Right ventricle myocardium inferior (tissue), 1 donor: ENCODE data around the gene ATF5. TPM values are rescaled to one million over a fixed set of nuclear protein-coding genes. Genes with fewer than 3 reads are reported as not detected.
"Not testable (repeated sequence)": the region's sequence is repeated elsewhere in the genome, so short reads cannot be mapped to it uniquely, and the experiment has no call there.

Experiments
- ATAC-seq: fragments of 200-7000 bp; cut with Tn5 transposase; one replicate; pipeline ENCODE4 v1.9.1; 2020; ENCODE audit warnings: mild to moderate bottlenecking, moderate library complexity
- DNase-seq: peaks from one replicate; pipeline ENCODE4 v3.0.0; 2021; ENCODE audit errors: missing footprints
- intact Hi-C: fragments of 100-400 bp; cut with DNase I; formaldehyde crosslinking; loops from one replicate; pipeline ENCODE4 v1.11.0; 2022
- microRNA-seq: library from miRNA; unstranded; fragments of <30 nt; microRNA quantifications from one replicate; pipeline ENCODE4 v1.2.0, GENCODE V29; 2020
- total RNA-seq: library from RNA; stranded (reverse); fragmentation: NEBNext Ultra II Directional; extraction: Animal tissue kit (Norgen Biotek cat#: 25700); gene quantifications from one replicate; pipeline ENCODE4 v1.2.1, GENCODE V29; 2021
- donor health status: DM: no; HTN: yes; CAD: no; lungs with severe emphysema.

ATF5 gene
- total RNA-seq, 1 donor from 2014 or later, result 10.4 TPM

- ATAC-seq, intact Hi-C loops: not testable (repeated sequence)
- peak; percentile 31 for DNase-seq
These were observed 29.6 kb downstream of the ATF5 start for GRCh38 chr19:49958596-49958995.

- DNase-seq, intact Hi-C loops, ATAC-seq: not testable (repeated sequence)
These were observed 30.9 kb downstream of the ATF5 start for GRCh38 chr19:49959892-49960291.

- ATAC-seq, result peak; percentile 63
- intact Hi-C loops, result not testable (repeated sequence)
- peak; percentile 50 for DNase-seq
These were observed 32.0 kb downstream of the ATF5 start, which contains the start of gene SIGLEC11 for GRCh38 chr19:49960980-49961379. SIGLEC11 (minus strand) TSS chr19:49961172; CDS start chr19:49961081, 91 bp downstream.

GRCh38 chr19:49968279-49968922, 39.4 kb downstream of the ATF5 start:
- ATAC-seq, result no peak
- DNase-seq, result peak; percentile 70
- intact Hi-C loops, result no loop called here

GRCh38 chr19:49969355-49969754, 40.4 kb downstream of the ATF5 start:
- intact Hi-C loops, result not testable (repeated sequence)
- DNase-seq (peak; percentile 21), ATAC-seq (peak; percentile 61)

GRCh38 chr19:49971991-49972411, 43.0 kb downstream of the ATF5 start:
- ATAC-seq (no peak), DNase-seq (peak; percentile 52)
- intact Hi-C loops, result no loop called here

- ATAC-seq (no peak), DNase-seq (peak; percentile 52)
- intact Hi-C loops, result no loop called here
These were observed 43.8 kb downstream of the ATF5 start for GRCh38 chr19:49972841-49973240.

GRCh38 chr19:49973987-49974386, 45.0 kb downstream of the ATF5 start:
- ATAC-seq (peak; percentile 55), DNase-seq (peak; percentile 77)
- intact Hi-C loops, result no loop called here

GRCh38 chr19:49975051-49975450, 46.0 kb downstream of the ATF5 start:
- DNase-seq (peak; percentile 16), ATAC-seq (no peak)
- intact Hi-C loops, result no loop called here

- ATAC-seq (no peak), DNase-seq (peak; percentile 50)
- intact Hi-C loops, result no loop called here
These were observed 47.5 kb downstream of the ATF5 start for GRCh38 chr19:49976496-49976895.

GRCh38 chr19:49977076-49977475, 48.1 kb downstream of the ATF5 start:
- ATAC-seq (no peak), DNase-seq (peak; percentile 62)
- intact Hi-C loops, result no loop called here

- DNase-seq, result peak; percentile 20
- intact Hi-C loops, result no loop called here
- ATAC-seq, result no peak
These were observed 48.9 kb downstream of the ATF5 start for GRCh38 chr19:49977881-49978280.

GRCh38 chr19:49978324-49978723, 49.3 kb downstream of the ATF5 start:
- DNase-seq, result peak; percentile 37
- no peak for ATAC-seq
- intact Hi-C loops, result no loop called here

GRCh38 chr19:49981603-49982593, 52.9 kb downstream of the ATF5 start:
- DNase-seq, result peak; percentile 27

More at GRCh38 chr19:49981603-49982593, 52.9 kb downstream of the ATF5 start:
- intact Hi-C loops, result loop anchor here (2.0 kb wide), 1 partner anchor 37 kb away; no protein-coding TSS in a partner anchor
- no peak for ATAC-seq

Small RNA genes lying within 50 kb of the gene (microRNA-seq; reads per million reads assigned to microRNA genes)
- gene MIR4750, result not detected

Other genes starting within 250 kb of the ATF5 start
- 0.84 TPM for gene ADM5, start 239.6 kb upstream of the ATF5 start, total RNA-seq
- 2.9 TPM for gene CPT1C, start 238.1 kb upstream of the ATF5 start, total RNA-seq
- 0.57 TPM for gene TSKS, start 165.9 kb upstream of the ATF5 start, total RNA-seq
- 76.4 TPM for gene AP2A1, start 162.2 kb upstream of the ATF5 start, total RNA-seq
- 21.0 TPM for gene FUZ, start 115.9 kb upstream of the ATF5 start, total RNA-seq
- gene MED25, start 110.9 kb upstream of the ATF5 start, total RNA-seq, result 70.4 TPM
- 122 TPM for gene PTOV1, start 78.0 kb upstream of the ATF5 start, total RNA-seq
- gene PNKP, start 61.6 kb upstream of the ATF5 start, total RNA-seq, result 36.9 TPM
- 37.2 TPM for gene AKT1S1, start 51.9 kb upstream of the ATF5 start, total RNA-seq
- gene TBC1D17, start 51.5 kb upstream of the ATF5 start, total RNA-seq, result 44.9 TPM
- gene IL4I1, start 32.3 kb upstream of the ATF5 start, total RNA-seq, result 0.30 TPM
- gene NUP62, start 299 bp downstream of the ATF5 start, total RNA-seq, result 30.4 TPM
- gene SIGLEC11, start 32.0 kb downstream of the ATF5 start, total RNA-seq, result 0.60 TPM
- gene VRK3, start 96.2 kb downstream of the ATF5 start, total RNA-seq, result 22.9 TPM
- 3.2 TPM for gene ZNF473, start 96.8 kb downstream of the ATF5 start, total RNA-seq
- gene IZUMO2, start 234.1 kb downstream of the ATF5 start, total RNA-seq, result not detected